Ovary (tissue), 9 donors: ENCODE data around the gene LILRA1. TPM values are rescaled to one million over a fixed set of nuclear protein-coding genes. Genes with fewer than 3 reads are reported as not detected.
"Not testable (repeated sequence)": the region's sequence is repeated elsewhere in the genome, so short reads cannot be mapped to it uniquely, and the experiment has no call there.

ENCODE experiments used
- DNase-seq, 5 donors: peaks; one replicate each; pipeline ENCODE4 v3.0.0-alpha.2; 2019 to 2020
- H3K27ac ChIP-seq, 2 donors: fragments of 200-600 bp; one replicate each; pipeline versions ENCODE4 v1.5.1 to v1.8.0; 2019 to 2022
- H3K27me3 ChIP-seq: fragments of 200-600 bp; one replicate; pipeline ENCODE4 v1.8.0; 2022
- H3K36me3 ChIP-seq: fragments of 200-600 bp; sonication (generic); one replicate; pipeline ENCODE4 v1.5.1; 2019
- H3K4me1 ChIP-seq: one replicate; pipeline ENCODE4 v1.8.1; 2013; ENCODE audit warnings: mild to moderate bottlenecking, moderate library complexity; ENCODE audit not compliant: insufficient read depth
- H3K4me3 ChIP-seq: fragments of 200-600 bp; sonication (generic); one replicate; pipeline ENCODE4 v1.5.1; 2017
- H3K9me3 ChIP-seq, 2 donors: fragments of 200-600 bp in 1 of 2; sonication (generic) in 1 of 2; one replicate each; pipeline versions ENCODE4 v1.5.1 to v1.8.1; 2013 to 2019; ENCODE audit warnings: mild to moderate bottlenecking in 1 of 2, moderate library complexity in 1 of 2
- CTCF ChIP-seq, 3 donors: fragments of 450-650 bp in 2 of 3; fragments of 200-600 bp in 1 of 3; IDR thresholded peaks; one replicate each; pipeline versions ENCODE4 v1.5.1 to v1.8.0; 2016 to 2022; ENCODE audit warnings: antibody characterized with exemption in 3 of 3, mild to moderate bottlenecking in 1 of 3
- EP300 ChIP-seq: sonication (generic); formaldehyde crosslinking; IDR thresholded peaks from one replicate; pipeline ENCODE4 v1.6.1; 2017; ENCODE audit warnings: antibody characterized with exemption
- POLR2A ChIP-seq: fragments of 450-650 bp; IDR thresholded peaks from one replicate; pipeline ENCODE4 v1.6.1; 2017; ENCODE audit warnings: antibody characterized with exemption, mild to moderate bottlenecking, moderate library complexity
- WGBS, 3 donors: extraction: QIAGEN DNeasy Blood & Tissue Kit in 1 of 3; methylation state at CpG; one replicate each; pipeline versions ENCODE4 v1.1.5 to v1.1.7; 2013 to 2017; 5-methylcytosine and 5-hydroxymethylcytosine counted together
- intact Hi-C, 4 donors: fragments of 100-400 bp; cut with DNase I; formaldehyde crosslinking; loops; one replicate each; pipeline versions ENCODE4 v1.11.0 to v1.15.1; 2022 to 2023
- polyA plus RNA-seq, 2 donors: library from polyadenylated mRNA; stranded (reverse); fragments of 200-250 nt in 1 of 2; fragments of 350-450 nt in 1 of 2; fragmentation: Illumina TruSeq in 1 of 2; extraction: RNeasy Lipid Tissue Mini Kit (QIAGEN cat#74804) in 1 of 2; gene quantifications; one replicate each; pipeline ENCODE4 v1.2.3, GENCODE V29; 2013 to 2014
- total RNA-seq, 7 donors: library from RNA; depleted of rRNA in 2 of 7; stranded (reverse); fragments of >200 nt in 2 of 7; fragmentation: NEBNext Ultra II Directional in 3 of 7; extraction: Animal tissue kit (Norgen Biotek cat#: 25700) in 3 of 7; gene quantifications; one replicate each; pipeline versions ENCODE4 v1.1.0 to v1.2.4, GENCODE V29; 2016 to 2023
- donor health status: DM: no; HTN: no; CAD: no; lungs with moderate emphysema.
- donor health status: DM: no; HTN: no; CAD: no.
- donor health status: Bipolar disorder and iron deficiency.
- donor health status: DM: yes; HTN: yes; CAD: no.
- donor health status: DM: no; HTN: no; CAD: no.
- donor health status: DM: yes; HTN: yes; CAD: no.

The LILRA1 gene
- total and polyA plus RNA-seq, 9 donors: 0.15 to 3.1 (median 0.36) TPM

- DNase-seq: no peak
- Histone ChIP-seq H3K27me3 (no peaks in the 10 kb centered on the region), H3K4me1 (no peaks in the 10 kb centered on the region), H3K27ac (no peak overlapping the region), H3K4me3 (no peak overlapping the region), H3K9me3 (no peaks in the 10 kb centered on the region), H3K36me3 (no peaks in the 10 kb centered on the region)
- 48 to 75% (median 63%) methylated on average over 5 of the region's 5 CpGs for WGBS, 3 donors
- no peak for TF ChIP-seq CTCF (IDR thresholded peaks at IDR 0.05)
- TF ChIP-seq POLR2A: no peak
- no peak for TF ChIP-seq EP300
- intact Hi-C loops: loop anchor here in 1 of 4 donors (2.0 kb wide), 1 partner anchor 306 kb away; the partner anchor contains the start of gene LILRB2
Observed at GRCh38 chr19:54586397-54586796, 7.0 kb upstream of the LILRA1 start.

- TF ChIP-seq POLR2A: no peak
- TF ChIP-seq CTCF (IDR thresholded peaks at IDR 0.05): no peak
- TF ChIP-seq EP300: no peak
- Histone ChIP-seq H3K9me3 (no peaks in the 10 kb centered on the region), H3K27ac (no peak overlapping the region), H3K27me3 (no peaks in the 10 kb centered on the region), H3K4me3 (no peak overlapping the region), H3K4me1 (no peaks in the 10 kb centered on the region), H3K36me3 (no peaks in the 10 kb centered on the region)
- WGBS, 3 donors: 58 to 68% (median 63%) methylated on average over 7 of the region's 7 CpGs
- intact Hi-C loops: loop anchor here in 1 of 4 donors (2.0 kb wide), 1 partner anchor 306 kb away; the partner anchor contains the start of gene LILRB2
- DNase-seq: no peak
Observed at GRCh38 chr19:54587026-54587425, 6.4 kb upstream of the LILRA1 start.

- H3K36me3 ChIP-seq, DNase-seq, H3K27ac ChIP-seq, H3K9me3 ChIP-seq, intact Hi-C loops, H3K4me1 ChIP-seq, H3K27me3 ChIP-seq, H3K4me3 ChIP-seq: not testable (repeated sequence)
- WGBS, 3 donors: 54 to 74% (median 63%) methylated on average over 8 to 9 of the region's 9 CpGs
Observed at GRCh38 chr19:54593931-54594626, 647 bp downstream of the LILRA1 start.

- H3K9me3 ChIP-seq: no peaks in the 10 kb centered on the region
- H3K4me1 ChIP-seq: no peaks in the 10 kb centered on the region
- DNase-seq: no peak
- H3K27me3 ChIP-seq: no peaks in the 10 kb centered on the region
- H3K27ac ChIP-seq: no peak overlapping the region
- 75 to 83% (median 79%) methylated on average over 5 of the region's 5 CpGs for WGBS, 3 donors
- no peak overlapping the region for H3K4me3 ChIP-seq
- H3K36me3 ChIP-seq: no peaks in the 10 kb centered on the region
- intact Hi-C loops: no loop called here
- TF ChIP-seq EP300 (no peak), CTCF (IDR thresholded peaks at IDR 0.05) (no peak), POLR2A (no peak)
Observed at GRCh38 chr19:54594737-54595136, 1.3 kb downstream of the LILRA1 start.

GRCh38 chr19:54595680-54596436, 2.4 kb downstream of the LILRA1 start:
- DNase-seq, H3K36me3 ChIP-seq, intact Hi-C loops: not testable (repeated sequence)

More at GRCh38 chr19:54595680-54596436, 2.4 kb downstream of the LILRA1 start:
- not testable (repeated sequence) for H3K27me3 ChIP-seq, H3K27ac ChIP-seq, H3K4me3 ChIP-seq, H3K9me3 ChIP-seq, H3K4me1 ChIP-seq
- 75 to 83% (median 83%) methylated on average over 23 to 26 of the region's 26 CpGs for WGBS, 3 donors
